Aorta (tissue), 5 donors: ENCODE data around the gene RNF123. TPM values are rescaled to one million over a fixed set of nuclear protein-coding genes. Genes with fewer than 3 reads are reported as not detected.

ENCODE experiments used
- ATAC-seq: fragments of 200-7000 bp; cut with Tn5 transposase; one replicate; pipeline ENCODE4 v1.9.1; 2022; ENCODE audit warnings: moderate library complexity; ENCODE audit not compliant: low FRiP score
- DNase-seq, 2 donors: peaks; one replicate each; pipeline ENCODE4 v3.0.0-alpha.2; 2020
- H3K27ac ChIP-seq, 2 donors: one replicate each; pipeline ENCODE4 v1.5.1; 2013; ENCODE audit warnings: low read length in 2 of 2, mild to moderate bottlenecking in 2 of 2, moderate library complexity in 2 of 2, control low read depth in 1 of 2, inconsistent platforms in 1 of 2, low read depth in 1 of 2
- H3K27me3 ChIP-seq, 2 donors: one replicate each; pipeline ENCODE4 v1.6.1; 2013; ENCODE audit warnings: control low read depth in 1 of 2, low read length in 1 of 2, mild to moderate bottlenecking in 1 of 2, moderate library complexity in 1 of 2; ENCODE audit not compliant: insufficient read depth in 2 of 2, control insufficient read depth in 1 of 2
- H3K36me3 ChIP-seq, 2 donors: one replicate each; pipeline ENCODE4 v1.6.1; 2013; ENCODE audit warnings: control low read depth in 1 of 2, low read length in 1 of 2, mild to moderate bottlenecking in 1 of 2; ENCODE audit not compliant: insufficient read depth in 2 of 2, control insufficient read depth in 1 of 2
- H3K4me1 ChIP-seq, 2 donors: one replicate each; pipeline ENCODE4 v1.6.1; 2013; ENCODE audit warnings: low read length in 2 of 2, control low read depth in 1 of 2, mild to moderate bottlenecking in 1 of 2, moderate library complexity in 1 of 2; ENCODE audit not compliant: insufficient read depth in 2 of 2, control insufficient read depth in 1 of 2
- H3K4me3 ChIP-seq, 2 donors: one replicate each; pipeline ENCODE4 v1.5.1; 2013; ENCODE audit warnings: low read length in 2 of 2, control low read depth in 1 of 2, mild to moderate bottlenecking in 1 of 2
- H3K9me3 ChIP-seq: one replicate; pipeline ENCODE4 v1.6.1; 2013; ENCODE audit warnings: mild to moderate bottlenecking, low read length; ENCODE audit not compliant: control insufficient read depth
- WGBS, 2 donors: extraction: QIAGEN DNeasy Blood & Tissue Kit; methylation state at CpG; one replicate each; pipeline ENCODE4 v1.1.7; 2013; 5-methylcytosine and 5-hydroxymethylcytosine counted together
- intact Hi-C, 2 donors: fragments of 100-400 bp; cut with DNase I; formaldehyde crosslinking; loops; one replicate each; pipeline versions ENCODE4 v1.14.2 to v1.15.0; 2022
- polyA plus RNA-seq, 2 donors: library from polyadenylated mRNA; stranded (reverse); fragments of 200-250 nt; gene quantifications; one replicate each; pipeline ENCODE4 v1.2.3, GENCODE V29; 2013
- total RNA-seq, 2 donors: library from RNA; stranded (reverse); fragmentation: NEBNext Ultra II Directional; extraction: Animal tissue kit (Norgen Biotek cat#: 25700); gene quantifications; one replicate each; pipeline ENCODE4 v1.2.1, GENCODE V29; 2021
- donor health status: healthy with polysubstance abuse.
- donor health status: Bipolar disorder and iron deficiency.
- donor health status: DM: no; HTN: no; CAD: no.
- donor health status: DM: no; HTN: no; CAD: no.
- donor health status: DM: yes; HTN: yes; CAD: no.

The RNF123 gene
- total and polyA plus RNA-seq, 4 donors: 12.5 to 38.1 (median 32.2) TPM

DNA sequence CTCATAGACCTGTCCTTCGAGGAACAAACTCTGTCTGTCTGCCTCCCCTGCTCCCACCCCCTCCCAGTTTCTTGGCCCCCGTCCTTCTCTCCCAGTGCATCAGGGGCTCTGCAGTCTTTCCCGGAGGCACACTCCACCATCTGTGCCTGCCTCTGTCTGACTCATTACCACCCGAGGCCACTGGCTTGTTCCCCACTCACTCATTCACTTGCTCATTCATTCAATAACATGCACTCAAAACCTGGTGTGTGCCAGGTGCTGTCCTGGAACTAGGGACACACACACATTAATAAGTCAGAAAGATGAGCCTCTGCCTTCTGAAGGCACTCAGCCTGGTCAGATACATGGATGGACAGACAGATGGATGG, 17.7 kb downstream of the RNF123 start:
- no peak for DNase-seq
- no peak for ATAC-seq
- H3K9me3 ChIP-seq: no peaks in the 10 kb centered on the region
- no peaks in the 10 kb centered on the region for H3K4me1 ChIP-seq
- no peak overlapping the region for H3K4me3 ChIP-seq
- intact Hi-C loops: loop anchor here in 1 of 2 donors (10.0 kb wide), 1 partner anchor 128 kb away; no protein-coding TSS in a partner anchor
- no peak overlapping the region for H3K27ac ChIP-seq
- no peaks in the 10 kb centered on the region for H3K27me3 ChIP-seq
- peaks cover 0 to 5% of the 10 kb centered on the region in 2 donors for H3K36me3 ChIP-seq
- WGBS, 2 donors: 59 to 63% methylated on average over 4 of the region's 4 CpGs

DNA sequence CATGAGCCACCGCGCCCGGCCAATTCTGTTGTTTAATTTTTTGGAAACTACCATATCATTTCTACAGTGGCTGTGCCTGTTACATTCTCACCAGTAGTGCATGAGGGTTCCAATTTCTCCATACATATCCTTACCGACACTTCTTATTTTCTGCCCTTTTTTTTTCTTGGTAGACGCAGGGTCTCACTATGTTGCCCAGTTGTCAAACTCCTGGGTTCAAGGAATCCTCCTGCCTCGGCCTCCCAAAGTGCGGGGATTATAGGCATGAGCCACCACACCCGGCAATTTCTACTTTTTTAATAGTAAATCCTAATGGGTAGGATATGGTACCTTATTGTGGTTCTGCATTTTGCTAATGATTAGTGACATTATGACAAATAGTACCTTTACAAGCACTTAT, 20.5 kb downstream of the RNF123 start:
- Histone ChIP-seq H3K27ac (no peak overlapping the region), H3K4me3 (no peak overlapping the region), H3K36me3 (peaks cover 0 to 5% of the 10 kb centered on the region in 2 donors), H3K9me3 (no peaks in the 10 kb centered on the region), H3K4me1 (no peaks in the 10 kb centered on the region), H3K27me3 (no peaks in the 10 kb centered on the region)
- no peak for DNase-seq
- WGBS, 2 donors: 93 to 96% methylated on average over 8 of the region's 8 CpGs
- ATAC-seq: no peak
- intact Hi-C loops: loop anchor here in 1 of 2 donors (10.0 kb wide), 1 partner anchor 125 kb away; no protein-coding TSS in a partner anchor

DNA sequence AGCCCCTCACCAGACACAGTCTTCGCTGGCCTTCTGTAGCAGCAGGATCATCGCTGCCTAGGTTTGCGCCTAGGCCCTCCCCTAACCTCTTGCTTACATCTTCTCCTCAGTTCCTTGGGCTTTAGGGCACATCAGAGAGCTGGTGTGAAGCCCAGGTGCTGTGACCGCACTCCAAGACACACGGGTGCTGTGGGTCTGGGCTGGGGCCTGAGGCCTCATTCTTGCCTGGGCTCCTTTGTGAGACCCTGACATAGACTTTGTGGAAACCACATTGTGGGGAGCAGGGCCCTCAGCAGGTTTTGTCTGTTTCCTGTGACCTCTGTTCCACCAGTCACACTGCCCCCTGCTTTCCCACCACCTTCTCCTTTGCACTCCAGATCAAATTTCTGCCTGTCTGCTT, 22.1 kb downstream of the RNF123 start:
- Histone ChIP-seq H3K27me3 (no peaks in the 10 kb centered on the region), H3K4me3 (no peak overlapping the region), H3K4me1 (no peaks in the 10 kb centered on the region), H3K9me3 (no peaks in the 10 kb centered on the region), H3K27ac (no peak overlapping the region), H3K36me3 (no peaks in the 10 kb centered on the region)
- no peak for DNase-seq
- WGBS, 2 donors: 87 to 91% methylated on average over 5 of the region's 5 CpGs
- ATAC-seq: no peak
- intact Hi-C loops: no loop called here

DNA sequence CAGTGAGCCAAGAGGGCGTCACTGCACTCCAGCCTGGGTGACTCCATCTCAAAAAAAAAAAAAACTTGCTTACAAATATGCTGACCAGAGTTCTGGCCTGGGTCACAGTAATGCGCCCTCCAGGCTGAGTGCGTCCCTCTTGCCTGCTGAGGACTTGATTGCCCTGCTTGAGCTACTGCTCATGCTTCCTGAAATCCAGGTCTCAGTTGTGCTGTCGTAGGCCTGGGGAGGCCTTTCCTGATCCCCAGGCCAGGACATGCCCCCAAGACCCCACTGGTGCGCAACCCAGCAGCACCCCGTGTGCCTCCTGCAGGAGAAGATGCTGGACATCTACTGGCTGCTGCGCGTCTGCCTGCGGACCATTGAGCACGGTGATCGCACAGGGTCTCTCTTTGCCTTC, 22.8 kb downstream of the RNF123 start:
- no peak for ATAC-seq
- WGBS, 2 donors: 94 to 95% methylated on average over 11 of the region's 11 CpGs
- H3K4me1 ChIP-seq: no peaks in the 10 kb centered on the region
- DNase-seq: peak in 1 of 2 donors; percentile 21
- no peaks in the 10 kb centered on the region for H3K9me3 ChIP-seq
- no peaks in the 10 kb centered on the region for H3K27me3 ChIP-seq
- intact Hi-C loops: no loop called here
- H3K36me3 ChIP-seq: no peaks in the 10 kb centered on the region
- H3K4me3 ChIP-seq: no peak overlapping the region
- H3K27ac ChIP-seq: no peak overlapping the region

DNA sequence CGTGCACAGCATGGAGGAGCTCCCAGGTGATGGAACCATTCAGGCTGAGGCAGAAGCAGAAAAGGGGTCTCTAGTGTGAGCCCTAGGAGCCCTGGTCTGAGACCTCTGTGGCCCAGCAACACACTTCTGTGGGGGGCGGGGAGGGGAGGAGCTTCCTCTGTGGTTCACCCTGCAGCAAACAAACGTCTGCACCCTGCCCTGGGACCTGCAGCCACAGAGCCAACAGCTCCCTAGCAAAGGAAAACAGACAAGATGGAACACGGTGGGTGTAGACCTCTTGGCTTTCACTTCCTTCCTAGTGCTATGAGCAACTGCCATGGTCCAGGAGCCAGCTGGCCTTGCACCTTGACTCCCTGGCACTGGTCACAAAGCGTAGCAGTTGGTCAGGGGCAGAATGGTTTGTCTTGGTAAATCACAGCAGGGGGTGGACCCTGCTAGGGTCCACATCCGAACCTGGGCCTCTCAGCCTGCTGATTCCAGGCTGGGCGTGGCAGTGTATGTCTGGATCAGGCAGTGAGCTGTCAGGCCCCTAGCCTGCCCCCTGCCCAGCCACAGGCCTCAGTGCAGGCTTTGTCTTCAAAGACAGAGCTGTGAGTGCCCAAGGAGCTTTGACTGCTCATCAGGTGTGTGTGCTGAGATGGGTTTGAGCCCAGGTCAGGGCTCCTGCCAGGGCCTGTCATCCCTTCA, 23.4 kb downstream of the RNF123 start:
- DNase-seq (peak in 1 of 2 donors; percentile 61), ATAC-seq (no peak)
- H3K9me3 ChIP-seq: no peaks in the 10 kb centered on the region
- H3K27me3 ChIP-seq: no peaks in the 10 kb centered on the region
- H3K4me3 ChIP-seq: no peak overlapping the region
- intact Hi-C loops: no loop called here
- no peak overlapping the region for H3K27ac ChIP-seq
- no peaks in the 10 kb centered on the region for H3K4me1 ChIP-seq
- no peaks in the 10 kb centered on the region for H3K36me3 ChIP-seq
- 64 to 69% methylated on average over 7 of the region's 7 CpGs for WGBS, 2 donors

DNA sequence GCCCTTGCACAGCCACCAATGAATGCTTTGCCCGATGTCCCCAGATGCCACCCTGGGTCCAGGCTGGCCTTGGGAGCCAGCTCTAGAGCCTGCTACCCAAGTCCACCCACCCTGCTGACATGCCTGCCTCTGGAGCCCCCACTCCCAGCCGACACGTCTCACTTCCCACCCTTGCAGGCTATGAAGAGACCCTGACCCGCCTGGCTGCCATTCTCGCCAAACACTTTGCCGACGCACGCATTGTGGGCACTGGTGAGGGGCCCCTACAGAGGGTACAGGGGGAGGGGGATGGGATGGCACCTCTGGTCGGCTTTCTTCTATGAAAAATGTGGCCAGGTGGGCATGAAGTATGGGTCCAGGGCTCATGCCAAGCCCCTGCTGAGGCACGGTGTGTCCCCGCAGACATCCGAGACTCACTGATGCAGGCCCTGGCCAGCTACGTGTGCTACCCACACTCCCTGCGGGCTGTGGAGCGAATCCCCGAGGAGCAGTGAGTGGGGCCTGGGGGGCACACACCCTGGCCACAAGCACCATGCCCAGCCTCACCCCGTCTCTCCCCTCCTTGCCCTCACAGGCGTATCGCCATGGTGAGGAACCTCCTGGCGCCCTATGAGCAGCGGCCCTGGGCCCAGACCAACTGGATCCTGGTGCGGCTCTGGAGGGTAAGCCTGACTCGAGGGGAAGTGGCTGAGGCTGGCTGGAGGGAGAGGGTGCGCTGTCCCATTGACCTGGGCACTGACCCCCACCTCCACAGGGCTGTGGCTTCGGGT, 24.2 kb downstream of the RNF123 start:
- Histone ChIP-seq H3K27me3 (no peaks in the 10 kb centered on the region), H3K27ac (no peak overlapping the region), H3K4me3 (no peak overlapping the region), H3K4me1 (no peaks in the 10 kb centered on the region), H3K36me3 (no peaks in the 10 kb centered on the region), H3K9me3 (no peaks in the 10 kb centered on the region)
- DNase-seq (peak in 1 of 2 donors; percentile 69), ATAC-seq (no peak)
- WGBS, 2 donors: 90 to 93% methylated on average over 25 of the region's 25 CpGs
- intact Hi-C loops: no loop called here

DNA sequence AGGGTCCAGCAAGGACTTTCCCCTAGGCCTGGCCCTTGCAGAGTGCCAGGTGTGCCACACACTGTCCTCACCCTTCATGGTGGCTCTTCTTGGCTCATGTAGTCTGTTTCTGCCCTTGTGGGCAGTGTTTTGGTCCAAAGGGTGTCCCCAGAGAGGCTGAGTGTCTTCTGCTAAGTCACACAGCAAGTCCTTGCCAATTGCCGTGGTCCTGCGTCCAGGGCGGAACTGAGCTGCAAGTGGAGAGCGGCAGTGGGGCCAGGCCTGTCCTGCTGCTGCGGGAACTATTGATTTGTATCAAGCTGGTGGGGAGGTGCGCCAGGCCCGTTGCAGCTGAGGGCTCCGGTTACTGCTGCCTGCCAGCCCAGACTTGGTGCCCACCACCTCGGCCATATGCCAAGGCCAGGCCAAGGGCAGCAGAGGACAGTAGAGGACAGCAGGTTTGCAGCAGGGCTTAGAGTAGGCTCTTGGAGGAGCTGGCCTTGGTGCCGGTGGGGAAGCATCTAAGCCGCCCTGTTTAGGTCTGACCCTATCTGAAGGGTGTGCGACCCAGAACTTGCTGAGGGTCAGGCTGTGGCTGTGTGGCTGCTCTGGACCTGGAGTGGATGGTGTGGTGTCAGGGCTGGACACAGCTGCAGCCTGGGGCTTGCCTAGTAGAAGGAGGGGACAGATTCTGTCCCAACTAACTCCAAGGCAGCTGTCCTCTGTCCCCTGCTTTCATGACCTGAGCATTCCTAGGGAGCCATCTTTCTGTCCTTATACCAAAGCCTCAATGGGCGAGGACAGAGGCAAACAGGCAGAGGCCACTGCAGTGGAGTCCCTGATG, 25.6 kb downstream of the RNF123 start:
- Histone ChIP-seq H3K27ac (no peak overlapping the region), H3K27me3 (no peaks in the 10 kb centered on the region), H3K36me3 (no peaks in the 10 kb centered on the region), H3K9me3 (no peaks in the 10 kb centered on the region), H3K4me1 (no peaks in the 10 kb centered on the region), H3K4me3 (no peak overlapping the region)
- no peak for ATAC-seq
- 87 to 89% methylated on average over 13 of the region's 13 CpGs for WGBS, 2 donors
- intact Hi-C loops: no loop called here
- peak in 1 of 2 donors; percentile 74 for DNase-seq

DNA sequence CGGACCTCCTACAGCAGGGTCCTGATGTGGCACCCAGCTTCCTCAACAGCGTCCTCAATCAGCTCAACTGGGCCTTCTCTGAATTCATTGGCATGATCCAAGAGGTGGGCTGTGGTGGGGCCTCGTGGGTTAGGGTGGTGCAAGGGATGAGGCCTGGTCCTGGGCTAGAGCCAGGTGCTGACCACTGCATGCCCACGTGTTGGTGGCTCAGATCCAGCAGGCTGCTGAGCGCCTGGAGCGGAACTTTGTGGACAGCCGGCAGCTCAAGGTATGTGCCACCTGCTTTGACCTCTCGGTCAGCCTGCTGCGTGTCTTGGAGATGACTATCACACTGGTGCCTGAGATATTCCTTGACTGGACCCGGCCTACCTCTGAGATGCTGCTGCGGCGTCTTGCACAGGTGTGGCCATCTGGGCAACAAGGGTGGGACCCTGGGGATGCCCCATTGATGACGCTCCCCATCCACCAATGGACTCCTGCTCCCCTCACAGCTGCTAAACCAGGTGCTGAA, 26.3 kb downstream of the RNF123 start:
- H3K4me1 ChIP-seq: no peaks in the 10 kb centered on the region
- intact Hi-C loops: no loop called here
- no peak overlapping the region for H3K4me3 ChIP-seq
- no peaks in the 10 kb centered on the region for H3K9me3 ChIP-seq
- no peaks in the 10 kb centered on the region for H3K27me3 ChIP-seq
- peak in 1 of 2 donors; percentile 76 for DNase-seq
- no peak for ATAC-seq
- H3K36me3 ChIP-seq: no peaks in the 10 kb centered on the region
- WGBS, 2 donors: 84 to 88% methylated on average over 13 of the region's 13 CpGs
- H3K27ac ChIP-seq: no peak overlapping the region
